Esophagus mucosa (tissue), 1 donor: ENCODE results near the gene PNPLA7. TPM values are rescaled to one million over a fixed set of nuclear protein-coding genes. Genes with fewer than 3 reads are reported as not detected.
"Not testable (repeated sequence)": the region's sequence is repeated elsewhere in the genome, so short reads cannot be mapped to it uniquely, and the experiment has no call there.

Source experiments
- ATAC-seq: fragments of 200-7000 bp; cut with Tn5 transposase; one replicate; pipeline ENCODE4 v1.9.1; 2020
- total RNA-seq: library from RNA; stranded (reverse); gene quantifications from one replicate; pipeline ENCODE4 v1.2.4, GENCODE V29; 2023
- donor health status: DM: yes; HTN: yes; CAD: no.

PNPLA7 gene
- total RNA-seq, 1 donor from 2014 or later = 1.0 TPM

GRCh38 chr9:137513136-137513535, 37.1 kb downstream of the PNPLA7 start:
- not testable (repeated sequence) for ATAC-seq

GRCh38 chr9:137511758-137512463, 38.3 kb downstream of the PNPLA7 start:
- ATAC-seq = no peak

GRCh38 chr9:137511126-137511525, 39.1 kb downstream of the PNPLA7 start:
- ATAC-seq = not testable (repeated sequence)

DNA sequence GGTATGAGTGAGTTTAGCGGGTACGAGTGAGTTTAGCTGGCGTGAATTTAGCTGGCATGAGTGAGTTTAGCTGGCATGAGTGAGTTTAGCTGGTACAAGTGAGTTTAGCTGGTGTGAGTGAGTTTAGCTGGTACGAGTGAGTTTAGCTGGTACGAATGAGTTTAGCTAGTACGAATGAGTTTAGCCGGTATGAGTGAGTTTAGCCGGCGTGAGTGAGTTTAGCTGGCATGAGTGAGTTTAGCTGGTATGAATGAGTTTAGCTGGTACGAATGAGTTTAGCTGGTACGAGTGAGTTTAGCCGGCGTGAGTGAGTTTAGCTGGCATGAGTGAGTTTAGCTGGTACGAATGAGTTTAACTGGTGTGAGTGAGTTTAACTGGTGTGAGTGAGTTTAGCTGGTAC, 41.0 kb downstream of the PNPLA7 start:
- ATAC-seq = no peak

GRCh38 chr9:137506702-137507171, 43.5 kb downstream of the PNPLA7 start:
- peak; percentile 15 for ATAC-seq

GRCh38 chr9:137506274-137506673, 43.9 kb downstream of the PNPLA7 start:
- peak; percentile 72 for ATAC-seq

DNA sequence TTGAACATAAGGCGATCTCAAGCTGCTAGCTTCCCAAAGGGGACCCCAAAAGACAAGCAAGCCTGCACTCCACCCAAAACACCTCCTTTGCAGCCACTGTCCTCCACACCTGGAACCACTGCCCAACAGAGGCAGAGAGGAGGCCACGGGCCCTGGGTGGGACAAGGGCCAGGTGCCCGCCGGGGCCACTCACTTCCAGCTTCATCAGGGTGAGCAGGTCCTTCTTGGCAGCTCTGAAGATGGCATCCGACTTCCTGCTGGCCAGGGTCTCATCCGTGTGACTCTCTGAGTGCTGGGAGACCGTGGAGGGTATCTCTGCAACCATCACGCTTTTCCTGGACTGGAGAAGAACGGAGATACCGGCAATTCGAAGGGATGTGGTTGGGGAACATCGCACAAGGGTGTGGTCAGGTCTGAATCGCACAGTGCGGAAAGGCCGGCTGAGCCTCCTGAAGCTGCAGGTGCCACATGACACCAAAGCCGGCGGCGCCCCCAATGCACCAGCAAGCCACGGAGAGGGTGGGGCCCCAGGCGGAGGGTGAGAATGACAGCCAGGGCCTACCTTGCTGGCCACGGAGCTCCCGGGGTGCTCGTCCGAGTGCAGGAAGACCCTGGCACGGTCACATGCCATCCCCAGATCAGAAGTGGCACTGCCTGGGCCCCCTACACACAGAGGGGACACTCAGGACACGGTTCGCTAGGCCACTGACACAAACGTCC, 44.6 kb downstream of the PNPLA7 start:
- no peak for ATAC-seq

GRCh38 chr9:137504432-137504777, 45.8 kb downstream of the PNPLA7 start:
- ATAC-seq = no peak

- ATAC-seq = no peak
Observed at GRCh38 chr9:137502008-137502911, 47.9 kb downstream of the PNPLA7 start.

- no peak for ATAC-seq
Observed at GRCh38 chr9:137501457-137501856, 48.7 kb downstream of the PNPLA7 start.

DNA sequence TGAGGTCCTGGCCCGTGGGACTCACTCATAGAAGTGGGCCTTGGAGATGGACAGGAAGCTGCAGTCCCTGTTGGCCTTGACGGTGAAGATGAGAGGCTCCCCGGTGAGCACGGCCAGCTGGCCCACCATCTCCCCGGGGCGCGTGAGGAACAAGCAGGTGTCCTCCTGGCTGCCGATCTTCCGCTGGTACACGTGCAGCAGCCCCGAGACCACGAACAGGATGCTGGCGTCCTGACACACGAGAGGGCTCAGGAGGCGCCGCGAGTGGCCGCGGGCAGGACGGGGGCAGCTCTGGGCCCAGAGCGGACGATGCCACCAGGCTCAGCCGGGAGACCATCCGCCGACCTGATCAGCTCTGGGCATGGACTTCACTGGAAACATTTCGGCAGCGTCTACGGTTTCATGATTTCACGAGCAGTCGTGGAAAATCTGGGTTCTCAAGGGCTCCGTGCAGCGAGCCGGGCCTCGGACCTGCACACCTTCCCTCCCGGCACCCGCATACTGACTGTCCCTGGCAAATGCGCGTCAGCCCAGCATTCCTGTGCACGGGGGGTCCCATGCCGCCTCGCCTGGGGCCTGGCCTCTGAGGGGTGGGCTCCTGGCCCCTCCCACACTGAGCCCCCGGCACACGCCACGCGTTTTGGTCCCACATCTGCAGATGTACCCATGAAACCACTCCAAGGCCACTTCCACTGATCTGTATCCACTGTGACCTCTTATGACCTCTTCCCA, 49.4 kb downstream of the PNPLA7 start:
- no peak for ATAC-seq

DNA sequence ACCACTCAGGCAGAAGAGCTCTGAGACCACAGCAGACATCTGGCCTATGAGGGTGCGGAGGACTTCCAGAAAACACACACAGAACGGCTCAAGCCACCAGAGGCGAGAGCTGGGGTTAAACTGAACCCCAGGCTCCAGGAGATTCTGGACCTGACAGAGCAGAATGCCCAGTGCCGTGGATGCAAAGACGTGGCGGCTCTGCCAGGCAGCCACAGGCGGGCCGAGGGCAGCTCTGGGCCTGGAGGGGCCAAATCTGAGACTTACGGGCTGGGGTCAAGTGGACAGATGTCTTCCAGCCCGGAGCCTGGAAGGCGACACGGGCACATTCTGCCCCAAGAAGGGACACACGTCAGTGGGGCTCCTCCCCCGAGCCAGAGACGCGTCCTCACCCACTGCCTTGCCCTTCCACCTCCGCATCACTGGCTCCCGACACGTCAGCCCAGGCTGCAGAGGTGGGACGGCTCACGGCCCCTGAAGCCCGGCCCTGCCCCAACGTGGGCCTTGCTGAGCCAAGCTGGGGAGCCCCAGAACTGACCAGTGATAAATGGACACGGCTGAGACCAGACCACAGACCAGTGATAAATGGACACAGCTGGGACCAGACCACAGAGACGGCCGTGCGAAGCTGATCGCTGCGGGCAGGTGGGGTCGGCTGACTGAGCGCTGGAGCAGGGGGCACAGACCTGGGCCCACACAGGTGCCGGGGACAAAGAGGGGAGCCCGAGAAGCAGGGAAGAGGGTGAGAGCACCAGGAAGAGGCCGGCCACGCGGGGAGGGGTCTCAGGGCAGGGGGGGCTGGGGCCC, 50.1 kb downstream of the PNPLA7 start:
- ATAC-seq = no peak

GRCh38 chr9:137499416-137499815, 50.8 kb downstream of the PNPLA7 start:
- ATAC-seq = no peak

- no peak for ATAC-seq
Observed at GRCh38 chr9:137498720-137499150, 51.5 kb downstream of the PNPLA7 start.

DNA sequence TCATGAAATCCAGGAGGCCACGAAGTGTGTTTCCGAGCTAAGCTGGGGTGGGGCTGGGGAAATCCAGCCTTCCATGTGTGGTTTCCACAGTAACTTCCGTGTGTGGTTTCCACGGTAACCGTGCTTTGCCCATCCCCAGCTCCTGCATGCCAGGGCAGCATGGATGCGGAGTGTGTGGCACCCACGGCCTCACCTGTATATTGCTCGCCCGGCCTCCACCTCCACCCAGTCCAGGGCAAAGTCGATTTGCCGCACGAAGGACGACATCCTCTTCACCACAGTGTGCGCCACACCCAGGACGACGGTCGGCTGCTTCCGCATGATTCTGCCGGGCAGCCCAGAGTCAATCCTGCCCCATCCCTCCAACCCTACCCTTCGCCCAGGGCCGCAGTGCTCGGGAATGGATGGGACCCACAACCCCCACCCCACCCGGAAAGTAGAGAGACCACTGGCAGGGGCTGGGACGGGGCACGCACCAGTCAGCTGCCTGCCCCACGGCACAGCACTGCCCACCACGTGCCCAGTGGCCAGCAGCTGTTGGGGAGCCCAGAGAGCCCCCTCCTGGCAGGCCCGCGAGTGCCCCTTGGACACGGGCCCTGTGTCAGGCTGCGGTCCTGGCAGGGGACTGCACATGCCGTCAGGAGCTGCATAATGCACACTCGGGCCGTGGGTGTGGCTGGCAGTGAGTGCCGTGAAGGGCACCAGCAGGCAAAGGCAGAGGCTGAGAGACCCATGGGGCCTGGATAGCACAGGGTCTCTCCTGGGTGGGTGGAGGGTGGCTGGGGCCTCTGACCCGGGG, 52.1 kb downstream of the PNPLA7 start:
- ATAC-seq = peak; percentile 24

DNA sequence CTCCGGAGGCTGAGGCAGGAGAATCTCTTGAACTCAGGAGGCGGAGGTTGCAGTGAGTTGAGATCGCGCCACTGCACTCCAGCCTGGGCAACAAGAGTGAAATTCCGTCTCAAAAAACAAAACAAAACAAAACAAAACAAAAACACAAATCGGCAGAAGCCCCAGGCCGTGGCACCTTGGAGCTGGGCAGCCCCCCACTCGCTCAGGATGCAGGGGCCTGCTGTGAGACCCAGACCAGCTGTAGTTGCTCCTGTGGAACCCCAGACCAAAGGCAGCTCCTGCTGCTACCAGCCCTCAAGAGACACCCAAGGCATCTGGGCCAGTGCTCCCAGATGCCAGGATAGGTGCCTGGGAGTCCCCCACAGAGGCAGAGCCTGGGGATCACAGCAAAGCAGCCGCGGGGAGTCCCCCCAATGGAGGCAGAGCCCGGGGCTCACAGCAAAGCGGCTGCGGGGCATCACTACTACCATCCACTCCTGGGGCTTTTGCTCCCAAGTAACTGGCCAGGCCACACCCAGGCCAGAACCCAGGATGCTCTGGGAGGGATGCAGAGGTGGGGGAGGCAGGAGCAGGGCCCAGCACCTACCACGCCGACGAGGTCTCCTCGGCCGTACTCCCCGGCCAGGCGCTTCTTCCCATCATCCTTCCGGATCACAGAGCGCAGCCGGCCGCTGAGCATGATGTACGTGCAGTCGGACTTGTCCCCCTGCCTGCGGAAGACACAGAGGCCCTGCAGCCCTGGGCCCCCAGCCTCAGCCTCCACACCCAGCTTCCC, 53.4 kb downstream of the PNPLA7 start:
- no peak for ATAC-seq

- peak; percentile 49 for ATAC-seq
Observed at GRCh38 chr9:137494550-137495351, 55.5 kb downstream of the PNPLA7 start.

GRCh38 chr9:137494104-137494544, 56.1 kb downstream of the PNPLA7 start:
- ATAC-seq = peak; percentile 42
